GM13976 (cell line): ENCODE results near the gene DARS2.
"Not testable (repeated sequence)": the region's sequence is repeated elsewhere in the genome, so short reads cannot be mapped to it uniquely, and the experiment has no call there.

Source experiments
- DNase-seq: peaks from one replicate; pipeline ENCODE4 v3.0.0; 2012; ENCODE audit warnings: low spot score
- CTCF ChIP-seq: IDR thresholded peaks from 2 replicates; pipeline ENCODE4 v1.5.1; 2012; ENCODE audit warnings: borderline replicate concordance, mild to moderate bottlenecking; ENCODE audit not compliant: insufficient read depth; ENCODE audit errors: extremely low read depth, missing control alignments, control extremely low read depth
- in situ Hi-C: fragments of 300-500 bp; cut with MboI; formaldehyde crosslinking; loops from one replicate; pipeline ENCODE4 v1.12.0; 2022; ENCODE audit warnings: low sequenced_read_pairs, mixed read lengths, inconsistent platforms; ENCODE audit not compliant: unreplicated experiment

The DARS2 gene, protein sequence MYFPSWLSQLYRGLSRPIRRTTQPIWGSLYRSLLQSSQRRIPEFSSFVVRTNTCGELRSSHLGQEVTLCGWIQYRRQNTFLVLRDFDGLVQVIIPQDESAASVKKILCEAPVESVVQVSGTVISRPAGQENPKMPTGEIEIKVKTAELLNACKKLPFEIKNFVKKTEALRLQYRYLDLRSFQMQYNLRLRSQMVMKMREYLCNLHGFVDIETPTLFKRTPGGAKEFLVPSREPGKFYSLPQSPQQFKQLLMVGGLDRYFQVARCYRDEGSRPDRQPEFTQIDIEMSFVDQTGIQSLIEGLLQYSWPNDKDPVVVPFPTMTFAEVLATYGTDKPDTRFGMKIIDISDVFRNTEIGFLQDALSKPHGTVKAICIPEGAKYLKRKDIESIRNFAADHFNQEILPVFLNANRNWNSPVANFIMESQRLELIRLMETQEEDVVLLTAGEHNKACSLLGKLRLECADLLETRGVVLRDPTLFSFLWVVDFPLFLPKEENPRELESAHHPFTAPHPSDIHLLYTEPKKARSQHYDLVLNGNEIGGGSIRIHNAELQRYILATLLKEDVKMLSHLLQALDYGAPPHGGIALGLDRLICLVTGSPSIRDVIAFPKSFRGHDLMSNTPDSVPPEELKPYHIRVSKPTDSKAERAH

DNA sequence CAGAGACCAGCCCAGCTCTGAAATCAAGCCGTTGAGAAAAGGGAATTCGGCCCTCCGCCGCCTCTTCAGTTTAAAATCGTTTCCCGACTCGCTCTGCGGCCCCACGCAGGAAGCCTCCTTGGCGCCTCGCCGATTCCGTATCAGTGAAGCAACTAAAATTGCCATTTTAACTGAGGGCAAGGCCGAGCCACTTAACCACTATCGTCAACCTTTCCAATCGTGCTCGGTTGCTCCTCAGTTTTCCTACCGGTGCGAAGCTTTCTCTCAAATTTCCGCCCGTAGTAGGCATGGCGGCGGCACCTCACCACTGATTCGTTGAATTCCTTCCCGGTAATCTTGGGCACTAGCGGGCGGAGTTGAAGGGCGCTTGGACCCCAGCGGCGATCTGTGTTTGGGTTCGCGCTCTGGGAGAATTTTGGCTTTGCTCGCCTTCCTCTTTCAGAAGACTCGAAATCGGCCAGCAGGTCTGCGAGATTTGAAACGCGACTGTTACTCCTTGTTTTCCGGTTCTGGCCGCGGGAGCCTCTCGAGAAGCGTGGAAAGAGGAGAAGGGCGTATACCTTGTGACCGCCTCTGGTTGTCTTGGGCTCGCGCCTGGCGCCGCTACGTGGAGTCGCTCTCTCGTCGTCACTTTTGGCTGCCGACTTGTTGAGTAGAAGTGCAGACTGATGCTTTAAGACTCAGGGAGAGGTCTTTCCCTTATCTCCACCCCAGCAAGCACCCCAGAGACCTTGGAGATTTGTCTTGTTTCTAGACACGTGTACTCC lies at the start of gene DARS2, which contains the start of gene CENPL:
Gene DARS2, plus strand, starts transcription at position 359 of the 767 bp plus-strand sequence. CDS start 557 bp downstream, outside the sequence.
Gene CENPL, minus strand, starts transcription at position 569 of the 767 bp plus-strand sequence. CDS start 13,584 bp downstream, outside the sequence.
- DNase-seq = peak; percentile 89
- no peak for TF ChIP-seq CTCF
- in situ Hi-C loops = loop anchor here (10.0 to 25.0 kb wide), 2 partner anchors 390 to 1087 kb away; no protein-coding TSS in a partner anchor

GRCh38 chr1:173775578-173776226 lies 48.8 kb upstream of the DARS2 start:
- no peak for TF ChIP-seq CTCF
- in situ Hi-C loops = no loop called here
- no peak for DNase-seq

DNA sequence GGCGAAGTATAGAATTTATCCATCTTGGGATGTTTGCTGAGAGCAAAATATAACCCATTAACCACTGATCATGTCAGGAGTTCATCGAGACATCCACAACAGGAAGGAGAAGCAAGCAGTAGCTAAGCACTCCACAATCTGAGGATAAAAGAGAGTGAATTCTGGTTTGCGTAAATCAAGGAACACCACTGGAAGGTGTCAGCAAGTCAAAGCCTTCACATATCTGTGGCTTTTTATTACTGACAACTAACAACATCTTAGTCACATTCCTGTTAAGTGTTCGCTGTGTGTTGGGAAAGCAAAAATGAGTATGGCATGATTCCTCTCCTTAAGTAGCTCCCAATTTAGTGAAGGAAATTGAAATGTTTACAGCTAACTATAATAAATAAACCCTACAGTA lies 44.5 kb upstream of the DARS2 start:
- no peak for DNase-seq
- no peak for TF ChIP-seq CTCF
- in situ Hi-C loops = no loop called here

- in situ Hi-C loops = no loop called here
- DNase-seq = no peak
- no peak for TF ChIP-seq CTCF
These were observed 39.5 kb upstream of the DARS2 start for GRCh38 chr1:173784997-173785396.

DNA sequence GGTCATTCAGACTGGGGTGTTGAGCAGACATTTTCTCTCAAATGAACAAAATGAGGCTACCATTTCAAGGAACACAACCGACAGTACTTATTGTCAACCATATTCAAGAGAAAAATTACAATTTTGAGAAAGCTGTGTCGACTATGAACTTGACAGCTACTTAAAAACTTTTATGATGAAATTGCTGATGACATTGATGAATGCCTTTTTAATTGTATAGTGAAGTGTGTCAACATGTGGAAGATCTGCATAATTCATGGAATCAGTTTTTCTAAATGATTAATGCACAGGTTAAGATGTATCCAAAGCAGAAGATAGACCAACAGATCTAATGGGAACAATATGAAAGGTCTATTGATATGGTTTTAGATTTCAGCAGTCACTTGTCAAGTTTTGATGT lies 34.6 kb upstream of the DARS2 start:
- TF ChIP-seq CTCF = no peak
- in situ Hi-C loops = no loop called here
- DNase-seq = no peak

- in situ Hi-C loops = no loop called here
- no peak for DNase-seq
- no peak for TF ChIP-seq CTCF
These were observed 26.4 kb upstream of the DARS2 start for GRCh38 chr1:173798078-173798477.

DNA sequence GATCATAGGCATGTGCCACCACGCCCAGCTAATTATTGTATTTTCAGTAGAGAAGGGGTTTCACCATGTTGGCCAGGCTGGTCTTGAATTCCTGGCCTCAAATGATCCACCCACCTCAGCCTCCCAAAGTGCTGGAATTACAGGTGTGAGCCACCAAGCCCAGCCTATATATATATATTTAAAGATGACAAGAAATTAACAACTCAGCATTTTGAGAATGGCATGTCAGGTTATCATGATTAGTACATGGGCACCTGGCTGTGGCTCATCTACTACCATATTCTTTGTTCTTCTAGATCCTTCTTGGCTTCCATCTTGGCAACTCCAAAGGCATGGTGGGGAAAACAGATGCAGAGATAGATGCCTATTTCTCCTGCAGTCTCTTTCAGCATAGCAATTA lies 24.5 kb upstream of the DARS2 start:
- in situ Hi-C loops = loop anchor here (25.0 kb wide), 1 partner anchor 1063 kb away; no protein-coding TSS in a partner anchor
- not testable (repeated sequence) for DNase-seq
